Smooth muscle cell (in vitro differentiated cells): Measurements from ENCODE around the gene NUFIP1. TPM values are rescaled to one million over a fixed set of nuclear protein-coding genes. Genes with fewer than 3 reads are reported as not detected.

Experiments
- DNase-seq: peaks from one replicate; lab custom pipeline; 2025; ENCODE audit not compliant: unreplicated experiment; lab: John Stamatoyannopoulos, UW
- H2AFZ ChIP-seq: fragments of 200-600 bp; sonication (generic); 2 replicates; pipeline ENCODE4 v1.6.0; 2016; ENCODE audit warnings: antibody characterized with exemption, low read depth, mild to moderate bottlenecking
- H3F3A ChIP-seq: fragments of 200-600 bp; sonication (generic); 2 replicates; pipeline ENCODE4 v1.6.0; 2017; ENCODE audit warnings: antibody characterized with exemption, low read depth
- H3K27ac ChIP-seq: fragments of 200-600 bp; sonication (generic); 2 replicates; pipeline ENCODE4 v1.5.1; 2016; ENCODE audit warnings: low read depth, mild to moderate bottlenecking
- H3K27me3 ChIP-seq: fragments of 200-600 bp; sonication (generic); 2 replicates; pipeline ENCODE4 v1.6.1; 2016; ENCODE audit warnings: low read depth, mild to moderate bottlenecking
- H3K36me3 ChIP-seq: fragments of 200-600 bp; sonication (generic); 2 replicates; pipeline ENCODE4 v1.5.1; 2016; ENCODE audit warnings: low read depth
- H3K4me1 ChIP-seq: fragments of 200-600 bp; sonication (generic); 2 replicates; pipeline ENCODE4 v1.5.1; 2016; ENCODE audit warnings: low read depth
- H3K4me2 ChIP-seq: fragments of 200-600 bp; sonication (generic); 2 replicates; pipeline ENCODE4 v1.6.0; 2016; ENCODE audit warnings: mild to moderate bottlenecking
- H3K4me3 ChIP-seq: fragments of 200-600 bp; sonication (generic); 2 replicates; pipeline ENCODE4 v1.5.1; 2016; ENCODE audit warnings: mild to moderate bottlenecking
- H3K79me2 ChIP-seq: fragments of 200-600 bp; sonication (generic); 2 replicates; pipeline ENCODE4 v1.6.0; 2016; ENCODE audit warnings: low read depth, mild to moderate bottlenecking
- H3K9ac ChIP-seq: fragments of 200-600 bp; sonication (generic); 2 replicates; pipeline ENCODE4 v1.6.0; 2016; ENCODE audit warnings: low read depth
- H3K9me3 ChIP-seq: fragments of 200-600 bp; sonication (generic); replicated peaks from 2 replicates; pipeline ENCODE4 v1.5.1; 2016; ENCODE audit warnings: low read depth
- H4K20me1 ChIP-seq: fragments of 200-600 bp; sonication (generic); 2 replicates; pipeline ENCODE4 v1.6.0; 2016; ENCODE audit warnings: low read depth
- CTCF ChIP-seq: fragments of 200-600 bp; sonication (generic); IDR thresholded peaks from 2 replicates; pipeline ENCODE4 v1.5.1; 2017; ENCODE audit warnings: borderline replicate concordance, mild to moderate bottlenecking, antibody characterized with exemption; ENCODE audit not compliant: insufficient read depth, poor library complexity, severe bottlenecking
- WGBS: methylation state at CpG from one replicate; pipeline ENCODE4 v1.1.7; 2016; ENCODE audit warnings: low lambda C conversion rate; 5-methylcytosine and 5-hydroxymethylcytosine counted together
- polyA plus RNA-seq: library from polyadenylated mRNA; unstranded; fragments of >200 nt; fragmentation: Nextera tagmentation; extraction: Ambion mirVana; gene quantifications from 2 replicates; pipeline ENCODE4 v1.2.1, GENCODE V29; 2016
- total RNA-seq: library from RNA; depleted of rRNA; stranded (reverse); fragments of >200 nt; gene quantifications from 2 replicates; pipeline ENCODE4 v1.2.3, GENCODE V29; 2014

Gene NUFIP1
- total and polyA plus RNA-seq, 2 experiments from 2014 or later: 3.8 to 4.5 TPM

- Histone ChIP-seq H3K36me3 (peaks cover 14% of the 10 kb centered on the region), H3K9me3 (peaks cover 5% of the 10 kb centered on the region), H3K4me3 (no peak overlapping the region), H3K27ac (no peak overlapping the region), H3K4me2 (no peak overlapping the region), H3K79me2 (no peaks in the 10 kb centered on the region), H3F3A (no peaks in the 10 kb centered on the region), H3K9ac (no peak overlapping the region), H2AFZ (no peak overlapping the region), H3K27me3 (no peaks in the 10 kb centered on the region), H3K4me1 (peaks cover 4% of the 10 kb centered on the region), H4K20me1 (peaks cover 7% of the 10 kb centered on the region)
- 86% methylated on average over 3 of the region's 3 CpGs for WGBS
- no peak for TF ChIP-seq CTCF
- no peak for DNase-seq
Observed at GRCh38 chr13:44967704-44968433, 21.4 kb downstream of the NUFIP1 start.

GRCh38 chr13:44961997-44962396 is 27.3 kb downstream of the NUFIP1 start:
- peaks cover 12% of the 10 kb centered on the region for H3K9me3 ChIP-seq
- no peaks in the 10 kb centered on the region for H3K4me1 ChIP-seq
- H3K4me3 ChIP-seq: no peak overlapping the region
- TF ChIP-seq CTCF: no peak
- WGBS: 97% methylated on average over 2 of the region's 2 CpGs
- no peak overlapping the region for H3K27ac ChIP-seq
- no peak for DNase-seq
- H3K9ac ChIP-seq: no peak overlapping the region
- no peaks in the 10 kb centered on the region for H3K79me2 ChIP-seq
- no peaks in the 10 kb centered on the region for H3K27me3 ChIP-seq
- no peak overlapping the region for H3K4me2 ChIP-seq
- H3K36me3 ChIP-seq: peaks cover 28% of the 10 kb centered on the region
- no peak overlapping the region for H2AFZ ChIP-seq
- no peaks in the 10 kb centered on the region for H3F3A ChIP-seq
- H4K20me1 ChIP-seq: no peaks in the 10 kb centered on the region

- Histone ChIP-seq H3K36me3 (no peaks in the 10 kb centered on the region), H4K20me1 (no peaks in the 10 kb centered on the region), H2AFZ (no peak overlapping the region), H3K79me2 (no peaks in the 10 kb centered on the region), H3K27me3 (no peaks in the 10 kb centered on the region), H3K9me3 (no peaks in the 10 kb centered on the region), H3K4me3 (no peak overlapping the region), H3K4me2 (no peak overlapping the region), H3K27ac (no peak overlapping the region), H3K4me1 (no peaks in the 10 kb centered on the region), H3F3A (no peaks in the 10 kb centered on the region), H3K9ac (no peak overlapping the region)
- no peak for DNase-seq
- no peak for TF ChIP-seq CTCF
- 88% methylated on average over 3 of the region's 3 CpGs for WGBS
Observed at GRCh38 chr13:44955406-44955805, 33.9 kb downstream of the NUFIP1 start.

DNA sequence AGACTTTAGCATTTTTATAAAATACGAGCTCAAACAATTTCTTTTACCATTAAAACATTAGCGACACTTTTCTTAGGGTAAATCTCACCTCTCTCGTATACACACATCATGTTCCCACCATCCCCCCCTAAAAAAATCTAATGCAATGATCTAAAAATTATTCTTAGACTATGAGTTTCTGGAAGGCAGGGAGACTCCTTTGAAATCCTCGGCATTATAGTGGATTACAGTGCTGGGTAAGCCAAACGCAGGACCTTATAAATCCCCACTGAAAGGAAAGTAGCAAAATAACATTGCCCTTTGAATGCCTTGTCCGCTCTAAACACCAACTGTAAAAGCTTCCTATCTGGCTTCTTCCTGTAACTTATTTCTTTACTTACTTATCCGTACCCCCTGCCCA is 35.0 kb downstream of the NUFIP1 start:
- Histone ChIP-seq H3K27ac (no peak overlapping the region), H3F3A (no peaks in the 10 kb centered on the region), H4K20me1 (no peaks in the 10 kb centered on the region), H3K9me3 (no peaks in the 10 kb centered on the region), H3K4me2 (no peak overlapping the region), H3K27me3 (no peaks in the 10 kb centered on the region), H2AFZ (no peak overlapping the region), H3K79me2 (no peaks in the 10 kb centered on the region), H3K9ac (no peak overlapping the region), H3K4me1 (no peaks in the 10 kb centered on the region), H3K4me3 (no peak overlapping the region), H3K36me3 (no peaks in the 10 kb centered on the region)
- TF ChIP-seq CTCF: no peak
- DNase-seq: no peak
- 69% methylated on average over 7 of the region's 7 CpGs for WGBS
